ENCODE results near the gene ZBTB32. TPM values are rescaled to one million over a fixed set of nuclear protein-coding genes. Genes with fewer than 3 reads are reported as not detected.

ZBTB32 gene
- total and polyA plus RNA-seq, 3 donors from 2014 or later, result 26.1 to 125 (median 32.5) TPM

DNA sequence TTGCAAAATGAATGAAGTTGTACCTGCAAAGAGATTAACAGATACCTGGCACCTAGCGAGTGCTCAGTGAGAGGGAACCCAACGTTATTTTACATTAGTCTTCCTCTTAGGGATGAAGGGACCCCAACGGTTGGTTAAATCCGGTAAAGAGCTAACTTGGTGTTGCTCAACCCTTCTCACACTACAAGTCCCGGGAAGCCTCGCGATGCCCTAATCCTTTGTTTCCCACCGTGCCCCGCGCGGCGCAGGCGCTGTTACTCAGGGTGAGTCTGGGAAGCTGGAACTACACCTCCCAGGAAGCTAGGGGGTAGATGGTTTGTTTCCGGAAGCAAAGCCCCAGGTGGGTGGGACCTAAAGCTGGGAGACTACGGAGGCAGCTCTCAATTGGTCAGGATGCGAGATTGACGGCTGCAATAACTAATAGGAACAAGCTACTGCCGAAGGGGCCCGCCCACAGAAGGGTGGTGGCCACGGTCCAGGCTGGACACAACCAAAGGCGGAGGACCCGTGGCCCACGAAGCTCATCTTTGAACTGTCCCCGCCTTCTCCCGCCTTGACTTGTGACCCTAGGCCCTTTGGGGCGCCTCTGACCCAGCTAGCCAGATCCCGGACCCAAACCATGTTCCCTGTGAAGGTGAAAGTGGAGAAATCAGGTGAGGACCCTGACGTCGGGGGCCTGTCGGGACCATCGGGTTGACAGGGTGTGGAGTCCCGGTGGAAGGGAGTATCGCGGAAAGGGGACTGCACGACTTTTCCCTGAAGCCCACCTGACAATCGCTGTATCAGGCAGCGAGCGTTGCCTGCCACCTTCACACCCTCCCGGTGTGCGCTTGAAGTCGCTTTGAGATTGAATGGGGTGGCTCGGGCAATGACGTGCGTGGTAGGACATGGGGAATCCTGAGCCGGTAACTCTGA, 44.0 kb downstream of the ZBTB32 start, which contains the start of gene LIN37:
Gene LIN37 (plus strand): TSS at position 471 of the 915 bp plus-strand sequence. CDS start 149 bp downstream, at position 620.
- Histone ChIP-seq H3K27ac (peak within 1 kb of the TSS; percentile 45 to 82), H3K27me3 (no peaks in the 10 kb centered on the region), H3K36me3 (ENCODE audit: low read depth, missing control alignments) (no peaks in the 10 kb centered on the region), H3K4me1 (peaks cover 16% of the 10 kb centered on the region), H3K9me3 (no peaks in the 10 kb centered on the region), H3K4me3 (peak within 1 kb of the TSS; percentile 91)
- WGBS, 2 donors, result 1% methylated on average over 28 to 45 of the region's 45 CpGs
- peak; percentile 100 for DNase-seq
- intact Hi-C loops (cut with DNase I; ENCODE audit: low total_unique reads), result no loop called here
- peak; percentile 80 for TF ChIP-seq POLR2A (IDR thresholded peaks at IDR 0.05)
- TF ChIP-seq, protein P1, sequence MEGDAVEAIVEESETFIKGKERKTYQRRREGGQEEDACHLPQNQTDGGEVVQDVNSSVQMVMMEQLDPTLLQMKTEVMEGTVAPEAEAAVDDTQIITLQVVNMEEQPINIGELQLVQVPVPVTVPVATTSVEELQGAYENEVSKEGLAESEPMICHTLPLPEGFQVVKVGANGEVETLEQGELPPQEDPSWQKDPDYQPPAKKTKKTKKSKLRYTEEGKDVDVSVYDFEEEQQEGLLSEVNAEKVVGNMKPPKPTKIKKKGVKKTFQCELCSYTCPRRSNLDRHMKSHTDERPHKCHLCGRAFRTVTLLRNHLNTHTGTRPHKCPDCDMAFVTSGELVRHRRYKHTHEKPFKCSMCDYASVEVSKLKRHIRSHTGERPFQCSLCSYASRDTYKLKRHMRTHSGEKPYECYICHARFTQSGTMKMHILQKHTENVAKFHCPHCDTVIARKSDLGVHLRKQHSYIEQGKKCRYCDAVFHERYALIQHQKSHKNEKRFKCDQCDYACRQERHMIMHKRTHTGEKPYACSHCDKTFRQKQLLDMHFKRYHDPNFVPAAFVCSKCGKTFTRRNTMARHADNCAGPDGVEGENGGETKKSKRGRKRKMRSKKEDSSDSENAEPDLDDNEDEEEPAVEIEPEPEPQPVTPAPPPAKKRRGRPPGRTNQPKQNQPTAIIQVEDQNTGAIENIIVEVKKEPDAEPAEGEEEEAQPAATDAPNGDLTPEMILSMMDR (IDR thresholded peaks at IDR 0.05), result peak in 2 of 3 experiments; percentile 1 to 15

DNA sequence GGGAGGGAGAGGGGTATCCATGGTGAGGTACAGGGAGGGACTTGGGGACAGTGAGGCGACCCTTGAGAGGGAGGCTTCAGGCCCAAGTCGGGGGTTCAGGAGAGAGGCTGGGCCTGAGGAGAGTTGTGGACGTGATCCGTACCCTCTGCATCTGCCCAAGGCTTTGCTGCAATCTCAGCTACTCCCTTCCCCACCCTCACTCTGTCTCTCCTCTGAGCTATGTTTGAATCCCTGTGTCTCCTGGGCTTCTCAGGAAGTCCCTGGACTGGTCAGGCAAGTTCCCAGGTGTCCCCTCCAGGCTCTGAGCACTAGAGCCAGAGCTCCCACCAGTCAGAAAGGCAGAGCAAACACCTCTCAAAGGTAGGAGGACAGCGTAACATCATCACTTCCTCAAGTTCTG, 45.8 kb downstream of the ZBTB32 start:
- Histone ChIP-seq H3K9me3 (no peaks in the 10 kb centered on the region), H3K27ac (no peak overlapping the region), H3K4me1 (peaks cover 20% of the 10 kb centered on the region), H3K36me3 (ENCODE audit: low read depth, missing control alignments) (no peaks in the 10 kb centered on the region), H3K4me3 (no peak overlapping the region), H3K27me3 (no peaks in the 10 kb centered on the region)
- WGBS, 2 donors, result 77 to 80% methylated on average over 4 to 5 of the region's 5 CpGs
- intact Hi-C loops (cut with DNase I; ENCODE audit: low total_unique reads), result no loop called here
- no peak for DNase-seq
- no peak for TF ChIP-seq POLR2A (IDR thresholded peaks at IDR 0.05)
- TF ChIP-seq, protein P1 (IDR thresholded peaks at IDR 0.05), result no peak

DNA sequence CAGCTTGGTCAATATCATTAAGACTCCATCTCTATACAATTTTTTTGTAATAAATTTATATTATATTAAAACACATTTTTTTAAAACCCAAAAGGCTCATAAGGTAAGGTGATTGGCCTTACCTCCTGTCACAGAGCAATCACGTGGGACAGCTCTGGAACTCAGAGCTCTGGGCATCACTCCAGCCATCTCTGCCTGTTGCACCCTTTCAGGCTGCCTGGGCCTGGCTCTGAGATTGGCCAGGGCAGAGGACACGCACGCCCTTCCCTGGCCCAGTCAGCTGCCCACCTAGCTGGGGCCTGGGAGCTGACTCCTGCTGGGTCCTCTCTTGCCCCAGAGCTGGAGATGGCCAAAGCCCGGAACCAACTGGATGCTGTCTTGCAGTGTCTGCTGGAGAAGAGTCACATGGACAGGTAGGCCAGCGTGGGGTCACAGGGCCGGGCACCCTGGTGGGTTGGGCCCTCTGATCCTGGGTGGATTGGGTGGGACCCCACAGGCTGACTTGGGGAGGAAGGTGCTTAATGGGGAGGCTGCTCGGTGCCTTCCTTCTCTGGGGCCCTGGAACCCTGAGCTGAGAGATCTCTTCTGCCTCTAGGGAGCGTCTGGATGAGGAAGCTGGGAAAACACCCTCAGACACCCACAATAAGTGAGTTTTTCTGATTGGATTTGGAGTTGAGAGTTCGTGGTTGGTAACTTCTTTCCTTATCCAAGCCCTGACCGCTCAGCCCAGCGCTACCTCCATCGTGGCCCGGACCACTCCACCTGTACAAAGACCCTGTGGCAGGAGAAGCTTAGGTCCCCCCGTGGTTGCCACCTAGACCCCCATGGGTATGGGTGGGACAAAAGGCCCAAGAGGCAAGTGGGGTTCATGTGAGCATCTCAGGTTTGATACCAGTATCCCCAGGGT, 47.7 kb downstream of the ZBTB32 start:
- 86 to 90% methylated on average over 10 to 14 of the region's 14 CpGs for WGBS, 2 donors
- intact Hi-C loops (cut with DNase I; ENCODE audit: low total_unique reads), result no loop called here
- no peak for DNase-seq
- TF ChIP-seq, protein P1 (IDR thresholded peaks at IDR 0.05), result no peak
- no peak for TF ChIP-seq POLR2A (IDR thresholded peaks at IDR 0.05)
- no peak overlapping the region for H3K4me3 ChIP-seq
- H3K36me3 ChIP-seq (ENCODE audit: low read depth, missing control alignments), result no peaks in the 10 kb centered on the region
- H3K4me1 ChIP-seq, result peaks cover 22% of the 10 kb centered on the region
- H3K27ac ChIP-seq, result no peak overlapping the region
- H3K9me3 ChIP-seq, result no peaks in the 10 kb centered on the region
- no peaks in the 10 kb centered on the region for H3K27me3 ChIP-seq

DNA sequence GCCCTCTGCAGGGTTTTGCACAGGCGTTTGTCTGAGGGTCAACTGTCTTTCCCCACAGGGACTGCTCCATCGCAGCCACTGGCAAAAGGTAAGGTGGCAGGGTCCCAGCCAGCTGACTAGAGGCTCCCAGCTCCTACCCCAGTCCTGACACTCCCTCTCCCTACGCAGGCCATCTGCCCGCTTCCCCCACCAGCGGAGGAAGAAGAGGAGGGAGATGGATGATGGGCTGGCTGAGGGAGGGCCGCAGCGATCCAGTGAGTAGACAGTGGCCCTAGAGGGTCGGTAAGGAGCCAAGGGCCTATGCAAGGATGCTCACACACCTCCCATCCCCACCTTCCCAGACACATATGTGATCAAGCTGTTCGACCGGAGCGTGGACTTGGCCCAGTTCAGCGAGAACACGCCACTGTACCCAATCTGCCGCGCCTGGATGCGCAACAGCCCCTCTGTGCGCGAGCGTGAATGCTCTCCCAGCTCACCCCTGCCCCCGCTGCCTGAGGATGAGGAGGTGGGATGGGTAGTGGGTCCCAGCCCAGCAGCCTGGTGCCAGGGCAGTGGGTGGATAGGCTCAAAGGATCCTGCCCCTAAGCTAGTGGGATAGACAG, 48.5 kb downstream of the ZBTB32 start:
- Histone ChIP-seq H3K27ac (no peak overlapping the region), H3K4me3 (no peak overlapping the region), H3K4me1 (peaks cover 26% of the 10 kb centered on the region), H3K27me3 (no peaks in the 10 kb centered on the region), H3K9me3 (no peaks in the 10 kb centered on the region), H3K36me3 (ENCODE audit: low read depth, missing control alignments) (no peaks in the 10 kb centered on the region)
- 82 to 92% methylated on average over 4 to 20 of the region's 20 CpGs for WGBS, 2 donors
- no peak for DNase-seq
- intact Hi-C loops (cut with DNase I; ENCODE audit: low total_unique reads), result no loop called here
- TF ChIP-seq, protein P1 (IDR thresholded peaks at IDR 0.05), result no peak
- TF ChIP-seq POLR2A (IDR thresholded peaks at IDR 0.05), result no peak
